Activated naive CD8-positive, alpha-beta T cell treated with anti-CD3 and anti-CD28 coated beads, Interleukin-2, amount 50 U/mL, for 24 hours (primary cell): ENCODE data around the gene SNX24.

ENCODE experiments used
- ATAC-seq: fragments of 150-1000 bp; cut with Tn5 transposase; one replicate; pipeline ENCODE4 v1.10.0; 2021
- DNase-seq: peaks from one replicate; pipeline ENCODE4 v3.0.0; 2021
- H3K27ac Mint-ChIP-seq: one replicate; pipeline ENCODE4 v1.8.0; 2021; ENCODE audit warnings: mild to moderate bottlenecking, mixed read lengths
- H3K27me3 Mint-ChIP-seq: one replicate; pipeline ENCODE4 v1.8.0; 2021; ENCODE audit warnings: mixed read lengths
- H3K36me3 Mint-ChIP-seq: one replicate; pipeline ENCODE4 v1.8.0; 2021; ENCODE audit warnings: low read depth, mixed read lengths
- H3K4me1 Mint-ChIP-seq: one replicate; pipeline ENCODE4 v1.8.0; 2021; ENCODE audit warnings: mixed read lengths
- H3K4me3 Mint-ChIP-seq: one replicate; pipeline ENCODE4 v1.8.0; 2021; ENCODE audit warnings: mild to moderate bottlenecking, moderate library complexity, mixed read lengths
- H3K9me3 Mint-ChIP-seq: one replicate; pipeline ENCODE4 v1.8.0; 2021; ENCODE audit warnings: mixed read lengths

The SNX24 gene

GRCh38 chr5:123014689-123015088 is 169.3 kb downstream of the SNX24 start:
- Mint-ChIP-seq H3K27me3 (peaks cover 2% of the 10 kb centered on the region), H3K4me3 (no peak overlapping the region), H3K36me3 (no peaks in the 10 kb centered on the region), H3K9me3 (peaks cover 4% of the 10 kb centered on the region), H3K27ac (no peak overlapping the region), H3K4me1 (no peaks in the 10 kb centered on the region)
- ATAC-seq: peak; percentile 36
- no peak for DNase-seq

GRCh38 chr5:123028222-123028621 is 182.8 kb downstream of the SNX24 start:
- Mint-ChIP-seq H3K27ac (no peak overlapping the region), H3K36me3 (no peaks in the 10 kb centered on the region), H3K27me3 (peaks cover 10% of the 10 kb centered on the region), H3K4me3 (no peak overlapping the region), H3K9me3 (no peaks in the 10 kb centered on the region), H3K4me1 (no peaks in the 10 kb centered on the region)
- DNase-seq (no peak), ATAC-seq (no peak)

GRCh38 chr5:123033157-123033671 is 187.8 kb downstream of the SNX24 start:
- Mint-ChIP-seq H3K4me1 (peaks cover 7% of the 10 kb centered on the region), H3K4me3 (no peak overlapping the region), H3K27ac (no peak overlapping the region), H3K36me3 (no peaks in the 10 kb centered on the region), H3K27me3 (peaks cover 43% of the 10 kb centered on the region), H3K9me3 (no peaks in the 10 kb centered on the region)
- ATAC-seq: no peak
- DNase-seq: no peak

GRCh38 chr5:123035360-123035917 is 190.0 kb downstream of the SNX24 start:
- H3K9me3 Mint-ChIP-seq: no peaks in the 10 kb centered on the region
- peak; percentile 5 for DNase-seq
- ATAC-seq: no peak
- no peak overlapping the region for H3K27ac Mint-ChIP-seq
- H3K36me3 Mint-ChIP-seq: no peaks in the 10 kb centered on the region
- H3K27me3 Mint-ChIP-seq: peaks cover 53% of the 10 kb centered on the region
- peaks cover 7% of the 10 kb centered on the region for H3K4me1 Mint-ChIP-seq
- peak overlapping the region; percentile 62 for H3K4me3 Mint-ChIP-seq

GRCh38 chr5:123035918-123036390 is 190.5 kb downstream of the SNX24 start:
- Mint-ChIP-seq H3K4me1 (peaks cover 7% of the 10 kb centered on the region), H3K27me3 (peaks cover 53% of the 10 kb centered on the region), H3K4me3 (peak overlapping the region; percentile 62), H3K27ac (no peak overlapping the region), H3K9me3 (no peaks in the 10 kb centered on the region), H3K36me3 (no peaks in the 10 kb centered on the region)
- ATAC-seq (peak; percentile 15), DNase-seq (no peak)

GRCh38 chr5:123036391-123037103 is 191.1 kb downstream of the SNX24 start, which contains the start of gene PPIC:
PPIC (minus strand) TSS chr5:123036725; CDS start chr5:123036625, 100 bp downstream.
- H3K4me3 Mint-ChIP-seq: peak within 1 kb of the TSS; percentile 62
- ATAC-seq (peak; percentile 37), DNase-seq (peak; percentile 17)
- H3K27ac Mint-ChIP-seq: no peak within 1 kb of the TSS
- H3K4me1 Mint-ChIP-seq: peaks cover 7% of the 10 kb centered on the region
- peaks cover 53% of the 10 kb centered on the region for H3K27me3 Mint-ChIP-seq
- H3K36me3 Mint-ChIP-seq: no peaks in the 10 kb centered on the region
- H3K9me3 Mint-ChIP-seq: no peaks in the 10 kb centered on the region

- no peaks in the 10 kb centered on the region for H3K9me3 Mint-ChIP-seq
Measured at GRCh38 chr5:123037104-123037418, 191.6 kb downstream of the SNX24 start.

GRCh38 chr5:123039673-123040072 is 194.3 kb downstream of the SNX24 start:
- Mint-ChIP-seq H3K4me3 (no peak overlapping the region), H3K27ac (no peak overlapping the region), H3K27me3 (peaks cover 43% of the 10 kb centered on the region), H3K9me3 (no peaks in the 10 kb centered on the region), H3K4me1 (peaks cover 7% of the 10 kb centered on the region), H3K36me3 (no peaks in the 10 kb centered on the region)
- no peak for ATAC-seq
- DNase-seq: no peak

More at GRCh38 chr5:123037104-123037418, 191.6 kb downstream of the SNX24 start:
- Mint-ChIP-seq H3K4me3 (no peak overlapping the region), H3K4me1 (peaks cover 7% of the 10 kb centered on the region), H3K36me3 (no peaks in the 10 kb centered on the region), H3K27me3 (peaks cover 53% of the 10 kb centered on the region), H3K27ac (no peak overlapping the region)
- ATAC-seq: no peak
- no peak for DNase-seq

- DNase-seq (no peak), ATAC-seq (no peak)
- Mint-ChIP-seq H3K9me3 (no peaks in the 10 kb centered on the region), H3K4me1 (no peaks in the 10 kb centered on the region), H3K27ac (no peak overlapping the region), H3K36me3 (no peaks in the 10 kb centered on the region), H3K4me3 (no peak overlapping the region), H3K27me3 (peaks cover 15% of the 10 kb centered on the region)
Measured at GRCh38 chr5:123044926-123045617, 199.7 kb downstream of the SNX24 start.

- H3K4me3 Mint-ChIP-seq: no peak overlapping the region
Measured at GRCh38 chr5:123046222-123046621, 200.8 kb downstream of the SNX24 start.

GRCh38 chr5:123047706-123048105 is 202.3 kb downstream of the SNX24 start:
- H3K9me3 Mint-ChIP-seq: peaks cover 7% of the 10 kb centered on the region
- no peaks in the 10 kb centered on the region for H3K36me3 Mint-ChIP-seq
- no peak overlapping the region for H3K27ac Mint-ChIP-seq
- no peak for DNase-seq
- no peak overlapping the region for H3K4me3 Mint-ChIP-seq
- ATAC-seq: no peak
- H3K27me3 Mint-ChIP-seq: peaks cover 15% of the 10 kb centered on the region
- H3K4me1 Mint-ChIP-seq: no peaks in the 10 kb centered on the region

More at GRCh38 chr5:123046222-123046621, 200.8 kb downstream of the SNX24 start:
- ATAC-seq (no peak), DNase-seq (no peak)
- Mint-ChIP-seq H3K9me3 (peaks cover under 1% of the 10 kb centered on the region), H3K27ac (no peak overlapping the region), H3K36me3 (no peaks in the 10 kb centered on the region), H3K4me1 (no peaks in the 10 kb centered on the region), H3K27me3 (peaks cover 15% of the 10 kb centered on the region)

GRCh38 chr5:123051206-123051605 is 205.8 kb downstream of the SNX24 start:
- Mint-ChIP-seq H3K27ac (no peak overlapping the region), H3K4me3 (no peak overlapping the region), H3K36me3 (no peaks in the 10 kb centered on the region), H3K27me3 (peaks cover 14% of the 10 kb centered on the region), H3K4me1 (no peaks in the 10 kb centered on the region), H3K9me3 (peaks cover 14% of the 10 kb centered on the region)
- DNase-seq (no peak), ATAC-seq (no peak)
